AG09309 (cell line): ENCODE measurements around the gene MAP4K1.
"Not testable (repeated sequence)": the region's sequence is repeated elsewhere in the genome, so short reads cannot be mapped to it uniquely, and the experiment has no call there.

Source experiments
- DNase-seq: peaks from one replicate; pipeline ENCODE4 v3.0.0-alpha.2; 2010; ENCODE audit warnings: low read depth
- H3K4me3 ChIP-seq: 2 replicates; pipeline ENCODE4 v1.5.1; 2011; ENCODE audit warnings: mild to moderate bottlenecking, low read depth, low read length, moderate library complexity; ENCODE audit not compliant: control insufficient read depth
- TF ChIP-seq, protein P1 (sequence below): IDR thresholded peaks from 2 replicates; pipeline ENCODE4 v1.5.1; 2011; ENCODE audit warnings: mild to moderate bottlenecking, low read depth, low read length, inconsistent platforms; ENCODE audit not compliant: insufficient read depth, control insufficient read depth; ENCODE audit errors: missing control alignments

MAP4K1 gene

DNA sequence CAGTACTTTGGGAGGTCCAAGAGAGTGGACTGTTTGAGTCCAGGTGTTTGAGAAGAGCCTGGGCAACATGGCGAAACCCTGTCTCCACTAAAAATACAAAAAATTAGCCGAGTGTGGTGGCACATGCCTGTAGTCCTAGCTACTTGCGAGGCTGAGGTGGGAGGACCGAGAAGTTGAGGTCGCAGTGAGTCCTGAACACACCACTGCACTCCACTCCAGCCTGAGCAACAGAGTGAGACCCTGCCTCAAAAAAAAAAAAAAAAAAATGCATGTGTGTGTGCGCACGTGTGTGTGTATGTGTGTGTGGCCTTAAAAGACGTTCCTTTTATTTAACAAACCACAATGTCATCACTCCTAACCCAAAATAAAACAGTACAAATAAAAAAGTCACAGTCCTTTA lies 62.6 kb downstream of the MAP4K1 start:
- DNase-seq = no peak
- TF ChIP-seq, protein P1, sequence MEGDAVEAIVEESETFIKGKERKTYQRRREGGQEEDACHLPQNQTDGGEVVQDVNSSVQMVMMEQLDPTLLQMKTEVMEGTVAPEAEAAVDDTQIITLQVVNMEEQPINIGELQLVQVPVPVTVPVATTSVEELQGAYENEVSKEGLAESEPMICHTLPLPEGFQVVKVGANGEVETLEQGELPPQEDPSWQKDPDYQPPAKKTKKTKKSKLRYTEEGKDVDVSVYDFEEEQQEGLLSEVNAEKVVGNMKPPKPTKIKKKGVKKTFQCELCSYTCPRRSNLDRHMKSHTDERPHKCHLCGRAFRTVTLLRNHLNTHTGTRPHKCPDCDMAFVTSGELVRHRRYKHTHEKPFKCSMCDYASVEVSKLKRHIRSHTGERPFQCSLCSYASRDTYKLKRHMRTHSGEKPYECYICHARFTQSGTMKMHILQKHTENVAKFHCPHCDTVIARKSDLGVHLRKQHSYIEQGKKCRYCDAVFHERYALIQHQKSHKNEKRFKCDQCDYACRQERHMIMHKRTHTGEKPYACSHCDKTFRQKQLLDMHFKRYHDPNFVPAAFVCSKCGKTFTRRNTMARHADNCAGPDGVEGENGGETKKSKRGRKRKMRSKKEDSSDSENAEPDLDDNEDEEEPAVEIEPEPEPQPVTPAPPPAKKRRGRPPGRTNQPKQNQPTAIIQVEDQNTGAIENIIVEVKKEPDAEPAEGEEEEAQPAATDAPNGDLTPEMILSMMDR = no peak
- H3K4me3 ChIP-seq = no peak overlapping the region

DNA sequence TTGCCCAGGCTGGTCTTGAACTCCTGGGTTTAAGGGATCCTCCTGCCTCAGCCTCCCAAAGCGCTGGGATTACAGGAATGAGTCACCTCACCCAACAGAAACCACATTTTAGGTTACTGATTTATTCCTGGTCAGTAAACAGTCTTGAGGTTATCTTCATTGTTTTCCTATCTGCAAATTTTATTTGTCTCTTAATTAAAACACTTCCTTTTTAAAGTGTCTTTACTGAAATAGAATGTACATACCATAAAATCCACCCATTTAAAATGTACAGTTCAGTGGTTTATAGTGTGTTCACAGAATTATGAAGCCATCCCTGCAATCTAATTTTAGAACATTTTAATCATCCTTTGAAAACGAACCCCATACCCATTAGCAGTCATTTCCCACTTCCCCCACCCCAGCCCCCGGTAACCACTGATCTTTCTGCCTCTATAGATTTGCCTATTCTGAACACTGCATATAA lies 63.0 kb downstream of the MAP4K1 start:
- DNase-seq = no peak
- H3K4me3 ChIP-seq = no peak overlapping the region
- TF ChIP-seq, protein P1 = no peak

DNA sequence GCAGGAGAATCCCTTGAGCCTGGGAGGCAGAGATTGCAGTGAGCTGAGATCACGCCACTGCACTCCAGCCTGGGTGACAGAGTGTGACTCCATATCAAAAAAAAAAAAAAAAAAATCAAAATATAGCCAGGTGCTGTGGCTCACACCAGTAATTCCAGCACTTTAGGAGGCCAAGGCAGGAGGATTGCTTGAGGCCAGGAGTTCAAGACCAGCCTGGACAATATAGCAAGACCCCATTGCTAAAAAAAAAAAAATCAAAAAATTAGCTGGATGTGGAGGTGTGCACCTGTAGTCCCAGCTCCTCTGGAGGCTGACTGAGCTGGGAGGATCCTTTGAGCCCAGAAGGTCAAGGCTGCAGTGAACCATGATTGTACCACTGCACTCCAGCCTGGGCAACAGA lies 64.5 kb downstream of the MAP4K1 start:
- not testable (repeated sequence) for DNase-seq, H3K4me3 ChIP-seq

DNA sequence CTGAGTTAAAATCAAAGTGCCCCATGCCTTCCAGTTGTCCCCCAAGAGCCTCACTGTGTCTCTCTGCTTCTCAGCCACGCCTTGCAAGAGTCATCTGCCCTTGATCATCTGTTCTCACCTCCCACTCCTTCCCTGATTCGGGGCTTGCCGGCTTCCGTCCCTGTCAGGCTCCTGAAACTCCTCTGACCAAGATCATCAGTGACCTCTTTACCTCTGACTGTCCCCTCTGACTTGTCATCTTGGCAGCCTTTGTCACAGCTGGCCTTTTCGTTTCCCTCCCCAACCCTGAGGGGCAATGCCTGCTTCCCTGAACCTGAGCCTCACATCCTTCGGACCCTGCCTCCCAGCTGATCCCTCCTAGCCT lies 66.3 kb downstream of the MAP4K1 start:
- TF ChIP-seq, protein P1 = no peak

DNA sequence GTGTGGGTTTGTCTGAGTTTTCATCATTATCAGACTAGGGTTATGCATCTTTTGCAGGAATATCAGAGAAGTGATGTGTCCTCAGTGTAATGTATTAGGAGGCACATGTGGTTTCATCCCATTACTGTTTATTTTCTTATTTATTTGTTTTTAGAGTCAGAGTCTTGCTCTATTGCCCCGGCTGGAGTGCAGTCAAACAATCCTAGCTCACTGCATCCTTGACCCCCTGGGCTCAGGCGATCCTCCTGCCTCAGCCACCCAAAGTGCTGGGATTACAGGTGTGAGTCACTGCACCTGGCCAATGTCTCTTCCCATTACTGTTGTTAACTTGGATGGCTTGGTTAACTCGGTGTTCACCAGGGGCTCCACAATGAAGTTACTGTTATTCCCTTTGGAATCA lies 67.4 kb downstream of the MAP4K1 start:
- TF ChIP-seq, protein P1 = no peak
- no peak overlapping the region for H3K4me3 ChIP-seq
- no peak for DNase-seq

More for the DNA sequence above, 66.3 kb downstream of the MAP4K1 start:
- no peak overlapping the region for H3K4me3 ChIP-seq
- DNase-seq = no peak

DNA sequence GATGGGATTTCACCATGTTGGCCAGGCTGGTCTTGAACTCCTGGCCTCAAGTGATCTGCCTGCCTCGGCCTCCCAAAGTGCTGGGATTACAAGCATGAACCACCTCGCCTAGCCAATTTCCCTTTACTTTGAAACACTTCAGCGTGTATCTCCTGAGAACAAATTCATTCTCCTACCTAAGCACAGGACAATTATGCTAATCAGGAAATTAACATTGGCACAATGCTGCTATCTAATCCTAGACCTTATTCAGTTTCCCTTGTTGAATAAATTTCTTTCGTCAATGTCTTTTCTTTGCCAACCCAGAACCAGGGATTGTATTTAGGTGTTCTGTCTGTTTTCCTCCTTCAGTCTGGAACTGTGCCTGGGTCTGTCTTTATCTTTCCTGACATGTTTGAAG lies 67.8 kb downstream of the MAP4K1 start:
- TF ChIP-seq, protein P1 = no peak
- DNase-seq = no peak
- H3K4me3 ChIP-seq = no peak overlapping the region

DNA sequence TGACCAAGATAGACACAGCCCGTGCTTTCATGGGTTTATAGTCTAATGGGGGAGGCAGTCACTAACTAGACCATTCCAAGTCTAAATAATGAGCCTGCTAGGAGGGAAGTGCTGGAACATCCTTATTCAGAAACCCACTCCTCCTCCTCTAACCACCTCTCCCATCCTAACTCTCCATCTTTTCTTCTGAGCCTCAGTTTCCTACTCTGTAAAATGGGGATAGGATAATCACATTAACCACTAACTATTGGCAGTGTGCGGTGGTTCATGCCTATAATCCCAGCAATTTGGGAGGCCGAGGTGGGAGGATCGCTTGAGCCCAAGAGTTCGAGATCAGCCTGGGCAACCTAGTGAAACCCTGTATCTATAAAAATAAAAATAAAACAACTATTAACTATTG lies 68.7 kb downstream of the MAP4K1 start:
- TF ChIP-seq, protein P1 = no peak
- DNase-seq = no peak
- no peak overlapping the region for H3K4me3 ChIP-seq

DNA sequence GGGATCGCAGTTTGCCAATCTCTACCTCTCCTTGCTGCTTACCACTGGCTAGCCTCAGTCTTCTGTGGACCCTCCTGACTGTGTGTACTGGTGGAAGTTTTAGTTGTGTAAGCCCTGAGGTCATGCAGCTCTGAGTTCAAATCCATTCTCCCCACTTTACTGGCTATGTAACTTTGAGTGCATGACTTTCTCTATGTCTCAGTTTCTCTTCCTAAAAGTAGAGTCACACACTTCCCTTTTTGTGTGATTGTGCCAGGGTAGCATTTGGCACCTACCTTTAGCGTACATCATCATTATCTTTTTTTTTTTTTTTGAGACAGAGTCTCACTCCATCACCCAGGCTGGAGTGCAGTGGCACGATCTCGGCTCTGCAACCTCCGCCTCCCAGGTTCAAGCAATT lies 70.3 kb downstream of the MAP4K1 start:
- TF ChIP-seq, protein P1 = no peak
- no peak for DNase-seq
- H3K4me3 ChIP-seq = no peak overlapping the region
